HTERT RPE-1 (cell line): ENCODE measurements around the gene RFESD.
"Not testable (repeated sequence)": the region's sequence is repeated elsewhere in the genome, so short reads cannot be mapped to it uniquely, and the experiment has no call there.

Source experiments
- in situ Hi-C: fragments of 300-500 bp; cut with MboI; formaldehyde crosslinking; loops from 4 replicates; pipeline ENCODE4 v1.14.3; 2020; ENCODE audit warnings: low sequenced_read_pairs

Gene RFESD

DNA sequence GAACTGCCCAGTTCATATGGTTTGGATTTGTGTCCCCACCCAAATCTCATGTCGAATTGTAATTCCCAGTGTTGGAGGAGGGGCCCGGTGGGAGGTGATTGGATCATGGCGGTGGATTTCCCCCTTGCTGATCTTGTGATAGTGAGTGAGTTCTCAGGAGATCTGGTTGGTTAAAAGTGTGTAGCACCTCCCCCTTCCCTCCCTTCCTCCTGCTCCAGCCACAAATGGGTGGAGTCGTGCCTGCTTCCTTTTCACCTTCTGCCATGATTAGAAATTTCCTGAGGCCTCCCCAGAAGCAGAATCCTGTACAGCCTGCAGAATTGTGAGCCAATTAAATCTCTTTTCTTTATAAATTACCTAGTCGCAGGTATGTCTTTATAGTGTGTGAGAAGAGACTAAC lies 59.6 kb downstream of the RFESD start:
- in situ Hi-C loops: not testable (repeated sequence)

DNA sequence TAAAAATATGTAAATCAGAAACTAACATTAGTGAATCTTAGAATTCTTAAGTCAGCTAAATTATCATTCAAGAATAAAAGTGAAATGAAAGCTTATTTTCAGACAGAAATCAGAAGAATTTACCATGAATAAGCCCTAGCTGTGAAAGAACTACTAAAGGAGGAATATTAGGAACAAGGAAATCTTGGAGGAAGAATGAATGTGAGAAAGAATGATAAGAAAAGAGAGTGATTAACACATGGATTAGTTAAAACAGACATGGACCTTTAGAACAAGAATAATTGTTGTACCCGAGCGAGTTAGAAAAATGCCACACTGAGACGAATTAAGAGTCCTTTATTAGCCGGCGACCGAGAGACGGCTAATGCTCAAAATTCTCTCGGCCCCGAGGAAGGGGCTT lies 60.5 kb downstream of the RFESD start:
- in situ Hi-C loops: no loop called here
